Left renal cortex interstitium (tissue), 4 donors: Measurements from ENCODE around the gene RNF186. TPM values are rescaled to one million over a fixed set of nuclear protein-coding genes. Genes with fewer than 3 reads are reported as not detected.
A peak's percentile ranks its signal among the peaks of the same experiment; 100 is the strongest.
"Not testable (repeated sequence)": the region's sequence is repeated elsewhere in the genome, so short reads cannot be mapped to it uniquely, and the experiment has no call there.

Experiments used
- DNase-seq, 4 donors: peaks; one replicate each; pipeline ENCODE4 v3.0.0-alpha.2; 2013; ENCODE audit warnings: low read depth in 4 of 4, low spot score in 2 of 4, missing footprints in 1 of 4
- polyA plus RNA-seq, 4 donors: library from polyadenylated mRNA; unstranded; fragments of 120-200 nt; gene quantifications; one replicate each; pipeline ENCODE4 v1.2.1, GENCODE V29; 2013; ENCODE audit not compliant: insufficient read length in 4 of 4

Gene RNF186, protein sequence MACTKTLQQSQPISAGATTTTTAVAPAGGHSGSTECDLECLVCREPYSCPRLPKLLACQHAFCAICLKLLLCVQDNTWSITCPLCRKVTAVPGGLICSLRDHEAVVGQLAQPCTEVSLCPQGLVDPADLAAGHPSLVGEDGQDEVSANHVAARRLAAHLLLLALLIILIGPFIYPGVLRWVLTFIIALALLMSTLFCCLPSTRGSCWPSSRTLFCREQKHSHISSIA
- under 1 TPM; 0.27 to 0.56 (median 0.44) TPM for polyA plus RNA-seq

DNA sequence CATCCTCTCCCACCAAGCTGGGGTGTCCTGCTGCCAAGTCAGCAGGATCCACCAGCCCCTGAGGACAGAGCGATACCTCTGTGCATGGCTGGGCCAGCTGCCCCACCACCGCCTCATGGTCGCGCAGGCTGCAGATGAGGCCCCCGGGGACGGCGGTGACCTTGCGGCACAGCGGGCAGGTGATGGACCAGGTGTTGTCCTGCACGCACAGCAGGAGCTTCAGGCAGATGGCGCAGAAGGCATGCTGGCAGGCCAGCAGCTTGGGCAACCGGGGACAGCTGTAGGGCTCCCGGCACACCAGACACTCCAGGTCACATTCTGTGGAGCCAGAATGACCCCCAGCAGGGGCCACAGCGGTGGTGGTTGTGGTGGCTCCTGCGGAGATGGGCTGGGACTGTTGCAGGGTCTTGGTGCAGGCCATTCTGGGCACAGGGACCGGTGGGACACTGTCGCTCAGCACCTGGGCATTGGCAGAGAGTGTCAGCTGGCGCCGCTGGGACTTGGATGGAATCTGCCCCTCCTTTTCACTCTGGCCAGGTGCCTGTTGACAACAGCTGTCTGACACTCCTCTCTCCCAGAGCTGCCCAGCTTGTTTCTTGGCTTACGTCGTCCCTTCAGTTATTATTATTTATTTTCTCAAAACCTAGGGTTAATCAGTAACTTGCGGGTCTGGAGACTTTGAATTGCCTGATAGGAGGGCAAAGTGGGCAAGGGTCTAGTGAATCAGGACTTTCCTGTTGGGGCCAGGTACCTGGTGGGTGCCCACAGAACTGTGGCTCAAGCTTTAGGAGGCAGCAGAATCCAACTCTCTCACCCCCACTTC, at the start of gene RNF186:
Gene RNF186, minus strand, starts transcription at position 603 of the 823 bp plus-strand sequence. Its CDS starts 182 bp downstream, at position 421.
- peak in 1 of 4 donors; percentile 59 for DNase-seq

DNA sequence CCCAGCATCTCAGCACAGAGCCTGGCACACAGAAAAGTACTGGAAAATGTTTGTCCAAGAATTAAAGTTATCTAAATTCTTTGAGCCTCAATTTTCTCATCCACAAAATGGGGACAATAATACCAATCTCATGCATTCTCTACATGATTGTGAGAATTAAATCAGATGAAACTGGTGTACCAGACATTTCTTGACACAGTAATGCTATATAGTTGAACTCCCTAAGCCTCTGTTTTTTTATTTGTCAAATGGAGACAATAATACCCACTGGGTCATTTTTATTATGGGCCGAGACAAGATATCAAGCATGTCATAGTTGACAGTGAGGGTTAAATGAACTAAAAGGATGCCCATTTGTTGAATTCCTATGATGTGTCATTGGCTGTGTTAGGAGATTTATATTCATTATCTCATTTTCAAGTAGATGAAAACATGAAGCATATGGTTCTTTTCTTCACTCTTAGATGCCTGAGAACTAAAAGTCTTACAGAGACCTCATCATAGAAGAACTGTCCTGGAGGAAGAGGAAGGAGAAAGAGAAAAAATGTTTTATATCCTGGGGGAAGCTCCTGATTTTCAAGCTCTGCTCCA, 49.6 kb upstream of the RNF186 start:
- no peak for DNase-seq

DNA sequence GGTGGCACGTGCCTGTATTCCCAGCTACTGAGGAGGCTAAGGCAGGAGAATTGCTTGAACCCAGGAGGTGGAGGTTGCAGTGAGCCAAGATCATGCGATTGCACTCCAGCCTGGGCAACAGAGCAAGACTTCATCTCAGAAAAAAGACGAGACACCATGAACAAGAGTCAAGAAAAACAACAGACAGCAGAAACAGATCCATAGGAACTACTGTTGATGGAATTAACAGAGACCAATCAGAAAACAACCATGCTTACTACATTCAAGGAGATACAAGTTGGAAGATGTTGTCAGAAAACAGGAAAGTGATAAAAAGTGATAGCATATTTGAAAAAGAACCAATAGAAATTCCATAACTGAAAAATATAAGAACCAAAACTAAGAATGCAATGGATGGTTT, 47.9 kb upstream of the RNF186 start:
- no peak for DNase-seq

DNA sequence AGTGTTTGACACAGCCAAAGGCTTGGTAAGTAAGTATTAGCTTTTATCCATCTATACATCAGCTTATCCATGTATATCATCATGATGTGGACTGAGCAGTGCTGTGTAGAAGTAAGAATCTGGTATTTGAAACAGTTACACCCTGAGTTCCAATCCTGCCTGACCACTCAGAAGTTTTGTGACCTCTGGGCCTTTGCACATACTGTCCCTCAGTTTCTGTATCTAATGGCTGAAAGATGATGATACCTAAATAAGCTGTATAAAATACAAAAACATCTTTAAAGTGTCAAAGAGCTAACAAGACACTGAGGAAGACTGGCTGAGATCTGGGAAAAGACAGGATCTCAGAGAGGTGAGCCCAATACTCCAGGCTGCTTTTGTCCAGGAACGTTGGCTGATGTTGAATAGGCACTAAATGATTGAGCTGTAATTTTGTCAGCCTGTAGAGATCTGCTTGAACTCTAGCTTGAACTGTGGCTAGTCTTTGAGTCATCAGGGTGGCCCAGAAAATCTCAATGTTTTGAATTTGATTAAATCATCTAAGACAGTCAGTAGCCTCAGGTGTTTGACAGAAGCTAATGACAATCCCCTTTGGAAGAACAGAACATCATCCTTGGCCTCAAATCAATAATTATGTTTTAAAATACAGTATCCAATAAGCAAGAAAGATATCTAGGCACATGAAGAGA, 46.9 kb upstream of the RNF186 start:
- DNase-seq, result no peak

DNA sequence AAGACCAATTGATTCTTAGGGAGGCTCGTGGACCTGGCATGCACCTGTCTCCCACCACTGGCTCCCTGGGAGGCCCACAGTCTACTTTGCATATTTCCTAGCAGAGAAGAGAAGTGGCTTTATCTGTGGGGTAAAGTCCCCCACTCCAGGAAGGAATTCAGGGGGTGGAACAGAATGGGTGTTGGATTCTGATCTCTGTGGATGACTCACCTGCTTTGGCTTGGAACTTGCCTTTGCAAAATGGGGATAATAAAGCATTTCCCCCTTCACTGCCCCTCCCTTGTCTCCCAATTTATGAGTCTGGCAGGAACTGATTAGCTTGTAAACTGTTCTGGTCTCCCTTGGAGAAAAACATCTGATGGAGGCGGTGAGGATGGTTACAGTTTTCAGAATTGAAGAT, 46.0 kb upstream of the RNF186 start:
- no peak for DNase-seq

DNA sequence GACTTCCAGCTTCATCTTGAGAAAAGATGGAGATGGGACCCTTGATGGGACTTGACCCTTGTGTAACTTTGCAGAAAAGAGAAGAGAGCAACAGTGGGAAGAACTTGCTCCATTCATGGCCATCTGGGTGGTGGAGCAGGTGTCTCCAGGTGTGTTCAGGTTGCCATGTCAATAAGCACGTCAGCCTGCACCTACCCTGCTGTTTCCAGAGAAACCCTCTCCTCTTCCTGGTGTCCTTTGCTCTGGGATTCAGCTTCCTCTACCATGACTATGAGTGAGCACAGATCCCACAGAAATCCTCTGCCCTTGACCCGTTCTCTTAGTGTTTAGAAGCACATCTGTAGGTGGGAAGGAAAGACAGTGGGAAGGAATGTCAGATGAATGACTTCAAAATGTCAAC, 45.3 kb upstream of the RNF186 start:
- DNase-seq, result no peak

DNA sequence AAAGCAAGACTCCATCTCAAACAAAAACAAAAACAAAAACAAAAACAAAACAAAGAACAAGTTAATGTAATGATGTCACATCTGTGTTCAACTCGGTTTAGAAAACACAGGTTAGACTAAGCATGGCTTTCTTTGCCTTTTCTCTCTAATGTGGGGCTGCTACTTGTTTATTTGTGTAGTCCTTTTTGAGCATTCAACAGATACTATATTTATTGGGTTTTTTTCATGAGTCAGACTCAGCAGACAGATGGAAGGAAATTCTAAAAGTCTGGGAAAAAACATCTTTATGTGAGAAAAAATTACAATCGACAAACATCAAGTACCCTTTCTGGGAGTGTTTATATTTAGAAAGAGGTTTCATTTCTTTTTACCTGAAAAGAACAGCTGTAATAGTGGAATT, 44.8 kb upstream of the RNF186 start:
- DNase-seq, result no peak

DNA sequence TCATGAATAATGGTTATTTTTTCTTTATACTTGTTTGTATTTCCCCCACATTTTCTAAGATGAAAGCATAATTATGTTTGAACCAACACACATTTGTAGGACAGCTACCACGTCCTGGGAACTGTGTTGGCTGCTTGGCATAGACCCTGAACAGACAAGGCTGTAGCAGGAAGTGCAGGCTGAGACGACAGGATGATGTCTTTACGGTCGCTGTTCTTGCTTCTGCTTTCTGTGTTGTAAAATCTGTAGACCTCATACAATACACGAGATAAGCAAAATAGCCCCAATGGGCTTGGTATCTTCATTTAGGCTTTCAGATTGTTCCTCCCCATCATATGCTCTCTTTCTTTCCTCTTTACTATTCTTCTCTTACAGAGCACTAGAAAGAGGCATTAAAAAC, 43.8 kb upstream of the RNF186 start:
- no peak for DNase-seq

DNA sequence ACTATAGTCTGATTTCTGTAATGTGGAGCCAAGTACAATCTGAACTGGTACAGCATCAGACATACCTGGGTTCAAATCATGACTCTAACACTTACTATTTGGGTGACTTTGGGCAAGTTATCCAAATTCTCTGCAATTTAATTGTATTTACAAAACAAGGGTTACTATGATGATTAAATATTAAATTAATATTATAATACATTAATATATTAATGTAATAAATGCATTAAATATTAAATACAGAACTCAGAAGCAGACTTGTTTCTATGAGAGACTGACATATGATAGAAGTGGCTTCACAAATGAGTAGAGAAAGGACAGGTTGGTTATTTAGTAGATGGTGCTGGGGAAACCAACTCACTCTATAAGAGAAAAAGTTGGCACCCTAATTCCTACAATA, 39.8 kb upstream of the RNF186 start:
- DNase-seq, result no peak

DNA sequence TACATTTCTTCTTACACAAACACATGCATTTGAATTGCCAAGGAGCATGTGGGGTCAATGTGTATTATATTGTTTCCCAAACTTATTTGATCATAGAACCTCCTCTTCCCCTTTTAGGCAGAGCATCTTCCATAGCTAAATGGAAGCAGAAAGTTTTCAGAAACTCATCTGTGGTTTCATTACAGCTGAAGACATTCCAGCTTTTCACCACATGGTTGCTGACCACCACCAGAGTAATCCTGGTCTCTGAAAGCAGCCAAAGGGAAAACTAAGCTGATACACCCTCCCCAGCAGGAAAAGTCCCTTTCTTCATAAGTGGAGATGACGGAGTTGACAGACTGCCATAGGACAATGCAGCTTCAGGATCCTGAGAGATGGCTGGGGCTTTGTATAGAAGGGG, 37.0 kb upstream of the RNF186 start:
- no peak for DNase-seq

DNA sequence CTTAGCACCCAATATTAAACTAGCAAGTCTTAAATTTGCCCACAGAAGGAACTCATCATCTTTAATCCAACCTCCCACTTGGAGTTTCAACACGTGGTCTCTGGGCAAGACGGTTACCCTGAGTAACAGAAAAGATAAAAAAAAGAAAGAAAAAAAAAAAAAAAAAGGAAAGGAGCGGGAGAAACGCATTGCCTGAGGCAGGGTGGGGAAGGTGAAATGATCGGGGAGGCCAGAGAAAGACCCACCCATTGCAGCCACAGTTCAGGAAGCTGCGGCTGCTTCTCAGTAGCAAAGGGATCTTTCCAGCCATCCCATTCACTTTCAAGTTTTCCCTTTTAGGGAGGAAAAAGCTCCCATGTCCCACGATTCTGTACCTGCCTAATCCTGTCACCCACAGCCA, 35.1 kb upstream of the RNF186 start:
- DNase-seq, result no peak

DNA sequence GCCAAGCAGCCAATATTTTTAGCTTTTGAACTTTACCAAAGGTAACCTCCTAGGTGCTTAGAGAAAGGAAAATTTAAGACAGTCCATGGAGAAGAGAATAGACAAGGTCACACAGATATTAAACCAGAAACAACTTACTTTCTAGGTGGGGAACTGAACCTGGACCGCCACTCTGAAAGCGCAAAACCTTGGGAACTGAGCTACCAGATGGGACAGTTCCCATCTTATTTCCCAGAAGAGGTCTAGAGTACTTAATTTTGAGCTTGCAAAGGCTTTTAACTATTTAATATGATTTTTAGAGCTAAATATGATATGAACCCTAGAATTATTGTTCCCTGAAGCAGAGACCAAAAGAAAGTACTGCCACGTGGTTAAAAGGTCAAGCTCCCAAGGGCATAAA, 34.2 kb upstream of the RNF186 start:
- not testable (repeated sequence) for DNase-seq

DNA sequence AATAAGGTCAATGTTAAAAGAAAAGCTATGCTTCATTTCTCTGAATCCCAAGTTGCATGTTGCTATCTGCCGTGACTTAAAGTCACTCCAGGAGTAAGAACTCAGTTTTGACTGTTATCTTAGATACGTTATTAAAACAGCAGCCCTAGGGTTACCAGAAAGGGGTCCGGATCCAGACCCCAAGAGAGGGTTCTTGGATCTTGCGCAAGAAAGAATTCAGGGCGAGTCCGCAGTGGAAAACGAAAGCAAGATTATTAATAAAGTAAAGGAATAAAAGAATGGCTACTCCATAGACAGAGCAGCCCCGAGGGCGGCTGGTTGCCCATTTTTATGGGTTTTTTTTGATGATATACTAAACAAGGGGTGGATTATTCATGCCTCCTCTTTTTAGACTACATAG, 32.3 kb upstream of the RNF186 start:
- not testable (repeated sequence) for DNase-seq

DNA sequence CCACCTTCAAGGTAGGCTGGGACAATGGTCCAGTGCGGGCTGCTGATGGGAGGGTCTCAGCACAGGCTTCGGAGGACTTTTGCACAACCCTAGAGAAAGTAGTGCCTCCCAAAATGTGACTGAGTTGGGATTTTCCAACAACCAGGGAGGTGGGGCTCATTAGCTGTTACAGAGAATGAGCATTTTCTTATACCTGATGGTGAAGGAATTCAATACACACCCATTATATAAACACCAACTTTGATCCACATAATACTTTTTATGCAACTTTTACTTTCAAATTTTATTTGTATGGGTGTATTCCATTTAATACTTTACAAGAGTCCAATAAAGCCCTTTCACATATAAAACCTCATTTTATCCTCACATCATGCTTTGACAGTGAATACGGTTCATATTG, 31.3 kb upstream of the RNF186 start:
- no peak for DNase-seq

DNA sequence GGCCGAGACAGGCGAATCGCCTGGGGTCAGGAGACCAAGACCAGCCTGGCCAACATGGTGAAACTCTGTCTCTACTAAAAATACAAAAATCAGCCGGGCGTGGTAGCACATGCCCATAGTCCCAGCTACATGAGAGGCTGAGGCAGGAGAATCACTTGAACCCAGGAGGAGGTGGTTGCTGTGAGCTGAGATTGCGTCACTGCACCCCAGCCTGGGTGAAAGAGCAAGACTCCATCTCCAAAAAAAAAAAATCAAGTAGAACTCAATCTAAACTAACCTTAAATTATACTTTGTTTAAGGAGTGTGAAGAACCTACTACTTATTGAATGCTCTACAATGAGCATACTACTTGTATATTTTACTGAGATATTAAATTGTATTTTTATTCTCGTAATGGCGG, 30.5 kb upstream of the RNF186 start:
- no peak for DNase-seq

DNA sequence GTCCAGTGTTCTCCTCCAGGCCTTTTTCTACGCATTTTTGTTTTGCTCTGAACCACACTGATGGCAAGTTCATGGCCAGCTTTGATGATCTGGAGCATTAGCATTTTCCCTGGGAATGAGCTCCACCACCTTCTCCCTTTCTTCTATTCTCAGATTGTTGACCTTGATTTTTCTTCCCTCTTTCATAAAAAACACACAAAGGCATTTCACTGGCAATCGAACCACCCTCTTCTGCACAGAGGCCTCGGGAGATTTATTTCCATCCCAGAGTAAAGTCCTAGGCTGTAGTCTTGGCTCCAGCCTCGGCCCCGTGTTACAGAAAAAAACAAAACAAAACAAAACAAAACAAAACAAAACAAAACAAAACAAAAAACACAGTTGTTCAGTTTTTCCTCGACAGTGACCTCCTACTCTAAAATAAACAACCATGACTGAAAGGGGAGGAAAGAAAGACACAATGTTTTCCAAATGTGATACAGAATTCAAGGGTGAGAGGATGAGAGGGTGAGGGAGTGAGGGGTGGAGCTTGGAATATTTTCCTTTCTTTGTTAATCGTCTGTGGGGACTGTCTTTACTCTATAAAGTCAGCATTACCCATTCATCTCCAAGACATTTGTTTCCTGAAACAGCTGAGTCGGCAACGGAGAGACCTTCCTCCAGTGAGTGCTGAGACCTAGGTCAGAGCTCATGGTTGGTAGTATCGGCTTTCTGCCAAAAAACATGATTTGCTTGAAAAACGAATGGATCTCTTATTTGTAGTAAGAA, 29.8 kb upstream of the RNF186 start:
- DNase-seq, result peak in 3 of 4 donors; percentile 13 to 37 (median 35)

DNA sequence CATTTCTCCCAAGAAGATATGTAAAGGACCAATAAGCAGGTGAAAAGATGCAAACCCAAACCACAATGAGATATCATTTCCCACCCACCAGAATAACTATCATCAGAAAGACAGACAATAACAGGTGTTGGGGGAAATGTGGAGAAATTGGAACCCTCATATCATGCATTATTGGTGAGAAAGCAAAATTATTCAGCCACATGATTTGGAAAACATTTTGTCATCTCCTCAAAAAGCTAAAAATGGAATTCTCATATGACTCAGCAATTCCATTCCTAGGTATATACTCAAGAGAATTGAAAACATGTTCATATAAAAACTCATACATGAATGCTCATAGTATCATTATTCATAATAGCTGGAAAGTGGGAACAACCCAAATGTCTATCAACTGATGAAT, 25.1 kb upstream of the RNF186 start:
- DNase-seq, result no peak

DNA sequence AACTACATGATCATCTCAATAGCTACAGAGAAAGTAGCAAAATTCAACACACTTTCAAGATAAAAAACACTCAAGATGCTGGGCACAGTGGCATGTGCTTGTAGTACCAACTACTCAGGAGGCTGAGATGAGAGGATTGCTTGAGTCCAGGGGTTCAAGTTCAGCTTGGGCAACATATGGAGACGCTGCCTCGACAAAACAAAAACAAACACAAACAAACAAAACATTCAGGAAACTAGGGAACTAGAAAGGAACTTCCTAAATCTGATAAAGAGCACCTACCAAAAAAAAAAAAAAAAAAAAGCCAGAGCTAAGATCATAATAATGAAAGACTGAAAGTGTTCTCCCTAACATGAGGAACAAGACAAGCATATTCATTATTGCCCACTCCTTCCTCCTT, 22.8 kb upstream of the RNF186 start:
- no peak for DNase-seq

DNA sequence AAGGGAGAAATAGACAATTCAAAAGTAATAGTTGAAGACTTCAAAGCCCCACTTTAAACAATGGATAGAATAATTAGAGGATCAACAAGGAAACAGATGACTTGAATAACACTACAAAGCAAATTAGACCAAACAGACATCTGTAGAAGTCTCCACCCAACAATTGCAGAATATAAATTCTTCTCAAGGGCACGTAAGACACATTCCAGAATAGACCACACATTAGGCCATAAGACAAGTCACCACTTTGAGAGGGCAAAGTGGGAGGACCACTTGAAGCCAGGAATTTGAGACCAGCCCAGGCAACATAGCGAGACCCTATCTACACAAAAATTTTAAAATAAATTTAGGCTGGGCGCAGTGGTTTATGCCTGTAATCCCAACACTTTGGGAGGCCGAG, 20.5 kb upstream of the RNF186 start:
- no peak for DNase-seq

DNA sequence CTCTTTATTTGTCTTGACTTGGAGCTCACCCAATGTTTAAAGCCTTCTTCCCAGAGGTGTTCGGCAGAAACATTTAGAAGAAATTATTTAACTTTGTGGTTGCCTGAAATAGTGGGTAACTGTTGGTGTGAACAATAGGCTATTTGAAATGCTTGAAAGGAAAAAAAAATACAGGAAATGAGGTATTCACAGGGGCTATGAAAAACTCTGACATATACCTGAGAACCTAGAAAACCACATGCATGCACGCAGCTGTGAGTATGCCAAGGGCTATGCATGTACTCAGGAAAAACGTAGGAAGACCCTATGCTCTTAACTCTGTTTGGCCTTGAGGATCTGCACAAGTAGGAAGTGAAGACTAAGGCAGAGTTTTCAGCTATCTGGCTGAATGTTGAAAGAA, 16.4 kb upstream of the RNF186 start:
- DNase-seq, result no peak

DNA sequence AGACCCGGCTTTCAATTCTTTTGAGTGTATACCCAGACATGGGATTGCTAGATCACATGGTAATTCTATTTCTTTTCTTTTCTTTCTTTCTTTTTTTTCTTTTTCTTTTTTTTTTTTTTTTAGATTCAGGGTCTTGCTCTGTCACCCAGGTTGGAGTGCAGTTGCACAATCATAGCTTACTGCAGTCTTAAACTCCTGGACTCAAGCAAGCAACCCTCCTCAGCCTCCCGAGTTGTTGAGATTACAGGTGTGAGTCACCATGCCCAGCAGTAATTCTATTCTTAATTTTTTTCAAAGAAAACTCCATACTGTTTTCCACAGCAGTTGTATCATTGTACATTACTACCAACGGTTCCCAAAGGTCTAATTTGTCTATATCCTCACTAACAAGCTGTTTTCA, 13.5 kb upstream of the RNF186 start:
- DNase-seq, result no peak
